GM19372 (cell line): ENCODE measurements around the gene NUP160.
"Not testable (repeated sequence)": the region's sequence is repeated elsewhere in the genome, so short reads cannot be mapped to it uniquely, and the experiment has no call there.

ENCODE experiments used
- ATAC-seq: cut with Tn5 transposase; IDR thresholded peaks from one replicate; pipeline ENCODE4 v1.9.1; 2021; ENCODE audit warnings: mild to moderate bottlenecking, low read depth, moderate library complexity; ENCODE audit not compliant: unreplicated experiment

The NUP160 gene

DNA sequence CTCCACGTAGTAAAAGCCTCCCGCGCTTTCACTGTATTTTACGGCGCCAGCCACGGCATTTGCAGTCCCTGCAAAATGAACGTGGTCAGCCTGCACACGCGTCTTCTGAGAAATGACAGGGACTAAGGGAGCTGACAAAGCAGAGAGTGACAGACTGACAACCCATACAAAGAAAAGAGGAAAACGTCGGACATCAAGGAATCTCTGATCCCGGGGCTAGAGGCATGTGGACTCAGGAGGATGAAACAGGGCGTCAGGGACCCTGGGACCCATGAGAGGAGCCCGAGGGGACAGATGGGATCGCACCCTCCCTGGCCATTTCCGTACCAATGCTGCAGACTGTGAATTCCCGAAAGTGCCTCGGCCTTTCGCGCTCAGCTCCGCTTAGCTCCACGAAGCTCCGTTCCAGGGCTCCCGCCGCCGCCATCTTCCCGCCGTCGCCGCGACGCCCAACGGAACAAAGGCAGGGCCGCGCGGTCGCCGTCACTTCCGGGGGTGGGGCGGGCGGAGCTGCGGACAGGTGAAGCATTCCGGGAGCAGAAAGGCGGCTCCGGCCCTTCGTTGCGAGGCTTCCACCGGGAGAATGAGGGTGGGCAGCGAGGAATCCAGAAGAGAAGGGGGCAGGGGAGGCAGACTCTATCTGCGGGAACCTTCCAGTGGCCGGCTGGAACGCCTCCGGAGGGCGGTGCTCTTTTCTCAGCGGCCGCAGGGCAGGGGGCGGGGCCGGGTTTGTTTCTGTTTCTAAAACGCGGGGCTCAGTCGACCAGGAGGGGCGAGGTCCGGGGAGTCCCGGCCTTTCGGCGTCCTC lies at the start of gene NUP160:
NUP160 (minus strand) TSS at position 459 of the 808 bp plus-strand sequence; CDS start at position 427, 32 bp downstream.
- peak; percentile 78 for ATAC-seq

DNA sequence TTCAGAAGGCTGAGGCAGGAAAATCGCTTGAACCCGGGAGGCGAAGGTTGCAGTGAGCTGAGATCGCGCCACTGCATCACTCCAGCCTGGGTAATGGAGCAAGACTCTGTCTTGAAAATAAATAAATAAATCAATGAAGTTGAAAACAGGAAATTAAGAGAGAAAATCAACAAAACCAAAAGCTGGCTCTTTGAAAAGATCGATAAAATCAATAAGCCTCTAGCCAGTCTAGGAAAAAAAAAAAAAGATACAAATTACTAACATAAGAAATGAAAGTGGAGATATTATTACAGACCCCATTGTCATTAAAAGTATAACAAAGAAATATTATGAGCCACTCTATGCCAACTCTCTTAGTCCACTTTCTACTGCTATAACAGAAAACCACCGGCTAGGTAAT lies 48.0 kb upstream of the NUP160 start:
- ATAC-seq = no peak

- ATAC-seq = no peak
Measured at GRCh38 chr11:47895035-47895434, 46.9 kb upstream of the NUP160 start.

GRCh38 chr11:47892546-47893276 lies 44.6 kb upstream of the NUP160 start:
- not testable (repeated sequence) for ATAC-seq

- no peak for ATAC-seq
Measured at GRCh38 chr11:47891886-47892285, 43.7 kb upstream of the NUP160 start.

- ATAC-seq = no peak
Measured at GRCh38 chr11:47889714-47890441, 41.7 kb upstream of the NUP160 start.

- ATAC-seq = no peak
Measured at GRCh38 chr11:47887910-47888569, 39.9 kb upstream of the NUP160 start.

DNA sequence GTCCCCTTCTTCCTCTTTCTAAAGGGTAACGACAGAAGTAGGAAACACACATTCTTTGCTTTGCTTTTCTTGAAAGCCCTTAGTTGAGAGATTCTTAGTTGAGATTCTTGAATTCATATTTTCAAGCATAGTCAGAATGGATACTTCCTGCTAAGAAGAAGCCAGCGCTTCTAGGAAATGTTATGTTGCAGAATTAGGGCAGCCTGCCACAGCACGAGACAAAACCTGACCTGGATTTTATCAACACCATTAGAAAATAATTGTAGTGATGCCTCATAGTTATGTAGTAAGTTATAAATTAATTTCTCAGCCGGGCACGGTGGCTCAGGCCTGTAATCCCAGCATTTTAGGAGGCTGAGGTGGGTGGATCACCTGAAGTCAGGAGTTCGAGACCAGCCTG lies 37.9 kb upstream of the NUP160 start:
- no peak for ATAC-seq

DNA sequence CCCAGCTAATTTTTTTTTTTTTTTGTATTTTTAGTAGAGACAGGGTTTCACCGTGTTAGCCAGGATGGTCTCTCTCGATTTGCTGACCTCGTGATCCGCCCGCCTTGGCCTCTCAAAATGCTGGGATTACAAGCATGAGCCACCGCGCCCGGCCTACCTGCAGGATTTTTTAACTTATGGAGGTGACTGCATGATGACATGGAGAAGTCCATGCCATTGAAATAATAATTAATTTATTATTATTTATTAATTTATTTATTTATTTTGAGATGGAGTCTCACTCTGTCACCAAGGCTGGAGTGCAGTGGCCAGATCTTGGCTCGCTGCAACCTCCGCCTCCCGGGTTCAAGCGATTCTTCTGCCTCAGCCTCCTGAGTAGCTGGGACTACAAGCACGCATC lies 34.3 kb upstream of the NUP160 start:
- ATAC-seq = not testable (repeated sequence)

GRCh38 chr11:47881145-47881544 lies 33.0 kb upstream of the NUP160 start:
- ATAC-seq = no peak

GRCh38 chr11:47879259-47880158 lies 31.4 kb upstream of the NUP160 start:
- peak; percentile 59 for ATAC-seq

- ATAC-seq = not testable (repeated sequence)
Measured at GRCh38 chr11:47875858-47876257, 27.7 kb upstream of the NUP160 start.

GRCh38 chr11:47870404-47870803 lies 22.3 kb upstream of the NUP160 start:
- ATAC-seq = no peak

DNA sequence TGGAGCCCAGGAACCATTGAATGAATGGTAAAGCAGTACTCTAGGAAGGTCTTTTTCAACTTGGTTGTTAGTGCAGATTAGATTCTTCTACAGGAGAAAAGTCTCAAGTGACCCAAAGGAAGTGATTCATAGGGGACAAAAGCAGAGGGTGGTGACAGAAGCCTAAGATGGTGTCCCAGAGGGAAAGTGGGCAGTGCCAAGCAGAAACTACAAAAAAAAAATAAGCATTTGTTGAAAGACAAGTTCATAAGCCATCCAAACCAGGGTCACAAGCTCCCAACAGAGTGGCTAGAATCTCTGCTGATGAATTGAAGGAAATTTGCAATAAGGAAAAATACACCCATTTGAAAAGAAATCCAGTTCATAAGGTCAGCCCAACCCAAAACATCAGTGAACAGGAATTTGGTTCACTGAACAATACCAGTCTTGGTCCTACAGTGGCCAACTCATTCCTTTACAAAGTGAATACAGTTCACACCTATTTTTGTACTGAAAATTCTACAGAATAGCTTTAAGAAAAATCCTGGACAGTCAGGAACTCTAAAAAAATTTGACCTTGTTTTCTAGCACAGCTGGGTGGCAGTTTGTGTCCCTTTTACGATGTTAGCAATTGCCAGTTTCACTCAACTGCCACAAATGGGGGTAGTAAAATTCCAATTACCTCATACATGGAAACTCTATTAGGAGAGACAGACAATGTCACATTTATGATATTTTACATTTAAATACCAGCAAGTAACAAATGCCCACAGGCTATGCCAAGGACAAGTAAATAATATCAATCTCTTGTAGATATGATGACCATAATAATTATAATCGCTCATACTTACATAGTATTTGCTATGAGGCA lies 21.6 kb upstream of the NUP160 start:
- ATAC-seq = no peak

GRCh38 chr11:47867823-47868222 lies 19.7 kb upstream of the NUP160 start:
- no peak for ATAC-seq

DNA sequence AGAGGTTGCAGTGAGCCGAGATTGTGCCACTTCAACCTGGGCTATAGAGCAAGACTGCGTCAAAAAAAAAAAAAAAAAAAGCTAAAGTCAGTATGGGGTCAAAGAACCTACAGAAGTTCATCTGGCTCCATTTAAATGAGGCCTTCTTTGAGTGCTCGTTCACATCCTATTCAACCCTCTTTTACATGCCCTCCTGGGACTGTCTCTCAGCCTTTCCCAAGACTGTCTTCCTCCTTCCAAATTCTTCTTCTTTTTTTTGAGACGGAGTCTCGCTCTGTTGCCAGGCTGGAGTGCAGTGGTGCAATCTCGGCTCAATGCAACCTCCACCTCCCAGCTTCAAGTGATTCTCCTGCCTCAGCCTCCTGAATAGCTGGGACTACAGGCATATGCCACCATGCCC lies 18.7 kb upstream of the NUP160 start:
- not testable (repeated sequence) for ATAC-seq

- ATAC-seq = no peak
Measured at GRCh38 chr11:47864901-47865300, 16.8 kb upstream of the NUP160 start.

- ATAC-seq = no peak
Measured at GRCh38 chr11:47863898-47864430, 15.8 kb upstream of the NUP160 start.
